GM12878 (cell line): ENCODE measurements around the gene NXN. TPM values are rescaled to one million over a fixed set of nuclear protein-coding genes. Genes with fewer than 3 reads are reported as not detected.
A peak's percentile ranks its signal among the peaks of the same experiment; 100 is the strongest.

Experiments used
- ATAC-seq: fragments of 200-7000 bp; cut with Tn5 transposase; 3 replicates; pipeline ENCODE4 v1.9.1; 2020; ENCODE audit warnings: mild to moderate bottlenecking, moderate library complexity
- BruUV-seq: library from RNA; stranded (reverse); fragments of 400-500 nt; replicated peaks from 2 replicates; lab custom pipeline; 2021; lab: Mats Ljungman, UMichigan
- CTCF ChIA-PET: fragments of 300-600 bp; sonication (Branson Sonifier 250); formaldehyde crosslinking; extraction: SDS; loops from one replicate; lab custom pipeline; 2021; ENCODE audit warnings: inconsistent platforms; lab: Yijun Ruan, JAX
- POLR2A ChIA-PET: fragments of 350-600 bp; formaldehyde crosslinking; extraction: SDS; loops from one replicate; lab custom pipeline; 2021; ENCODE audit warnings: inconsistent platforms; lab: Charles Lee
- RAD21 ChIA-PET: fragments of 300-600 bp; sonication (Branson Sonifier 250); formaldehyde crosslinking; loops from one replicate; lab custom pipeline; 2023; ENCODE audit warnings: antibody characterized with exemption; ENCODE audit not compliant: unreplicated experiment; lab: Charles Lee
- SMC1A ChIA-PET: fragments of 300-600 bp; sonication (Branson Sonifier 250); formaldehyde crosslinking; loops from one replicate; lab custom pipeline; 2023; ENCODE audit not compliant: unreplicated experiment, uncharacterized antibody; lab: Charles Lee
- DNase-seq: peaks from one replicate; pipeline ENCODE4 v3.0.0-alpha.2; 2011; ENCODE audit warnings: low read depth, low spot score
- FAIRE-seq: peaks from 3 replicates; lab custom pipeline; 2011; peaks lifted over from hg19 to GRCh38; lab: Jason Lieb, UNC
- H2AFZ ChIP-seq: 2 replicates; pipeline ENCODE4 v1.6.0; 2011; ENCODE audit warnings: low read depth, low read length, control low read depth; ENCODE audit not compliant: control insufficient read depth
- H3K27ac ChIP-seq: 2 replicates; pipeline ENCODE4 v1.5.1; 2011; ENCODE audit warnings: control low read depth; ENCODE audit not compliant: control insufficient read depth, insufficient read depth
- H3K27me3 ChIP-seq, 2 experiments: replicated peaks in 1 of 2; 2 replicates each; pipeline versions ENCODE4 v1.6.0 to v1.6.1; 2011; ENCODE audit warnings: low read length in 1 of 2; ENCODE audit not compliant: control insufficient read depth in 2 of 2, insufficient read depth in 2 of 2
- H3K36me3 ChIP-seq, 2 experiments: 2 replicates each; pipeline ENCODE4 v1.5.1; 2011; ENCODE audit warnings: low read length in 1 of 2; ENCODE audit not compliant: control insufficient read depth in 2 of 2, insufficient read depth in 2 of 2
- H3K4me1 ChIP-seq: 2 replicates; pipeline ENCODE4 v1.6.1; 2011; ENCODE audit warnings: mild to moderate bottlenecking, low read length, moderate library complexity, mixed read lengths; ENCODE audit not compliant: control insufficient read depth, insufficient read depth
- H3K4me2 ChIP-seq: 2 replicates; pipeline ENCODE4 v1.6.0; 2011; ENCODE audit warnings: control low read depth; ENCODE audit not compliant: control insufficient read depth, insufficient read depth
- H3K4me3 ChIP-seq: fragments of 200-600 bp; sonication (generic); 2 replicates; pipeline ENCODE4 v1.5.1; 2016
- H3K79me2 ChIP-seq: 2 replicates; pipeline ENCODE4 v1.6.0; 2011; ENCODE audit warnings: low read length; ENCODE audit not compliant: control insufficient read depth, insufficient read depth
- H3K9ac ChIP-seq: 2 replicates; pipeline ENCODE4 v1.8.0; 2011; ENCODE audit warnings: low read length, control low read depth, mixed read lengths; ENCODE audit not compliant: control insufficient read depth, insufficient read depth
- H3K9me3 ChIP-seq: replicated peaks from 3 replicates; pipeline ENCODE4 v1.5.1; 2011; ENCODE audit warnings: mild to moderate bottlenecking, low read length; ENCODE audit not compliant: control insufficient read depth, insufficient read depth
- H4K20me1 ChIP-seq: 2 replicates; pipeline ENCODE4 v1.6.0; 2011; ENCODE audit not compliant: control insufficient read depth, insufficient read depth
- CBFB ChIP-seq: IDR thresholded peaks from 2 replicates; pipeline ENCODE4 v1.6.1; 2016; ENCODE audit warnings: antibody characterized with exemption, low read depth
- CBX5 ChIP-seq: sonication (generic); IDR thresholded peaks from 2 replicates; pipeline ENCODE4 v1.6.1; 2016; ENCODE audit warnings: low read depth, moderate library complexity, mild to moderate bottlenecking, inconsistent platforms
- CHD2 ChIP-seq: IDR thresholded peaks from 2 replicates; pipeline ENCODE4 v1.6.1; 2011; ENCODE audit warnings: low read depth, low read length, improper control_type of control experiment, borderline replicate concordance
- ETV6 ChIP-seq, 2 experiments: fragments of 450-650 bp in 1 of 2; IDR thresholded peaks in 1 of 2; conservative IDR thresholded peaks in 1 of 2; 2 replicates each; pipeline ENCODE4 v1.6.1; 2014; ENCODE audit warnings: antibody characterized with exemption in 1 of 2, borderline replicate concordance in 1 of 2, low read depth in 1 of 2, mild to moderate bottlenecking in 1 of 2, moderate library complexity in 1 of 2
- SREBF2 ChIP-seq: IDR thresholded peaks from 2 replicates; pipeline ENCODE4 v1.6.1; 2012; ENCODE audit warnings: mild to moderate bottlenecking, low read length
- ZNF207 ChIP-seq: fragments of 450-650 bp; IDR thresholded peaks from 2 replicates; pipeline ENCODE4 v1.6.1; 2014; ENCODE audit warnings: antibody characterized with exemption, mild to moderate bottlenecking, borderline replicate concordance
- WGBS: methylation state at CpG from one replicate; pipeline ENCODE4 v1.1.6; 2016; ENCODE audit warnings: low lambda C conversion rate; ENCODE audit not compliant: insufficient replicate concordance, insufficient coverage; ENCODE audit errors: missing lambda C conversion rate; 5-methylcytosine and 5-hydroxymethylcytosine counted together
- in situ Hi-C: fragments of 300-500 bp; cut with MboI; formaldehyde crosslinking; loops from 9 replicates; pipeline ENCODE4 v1.14.3; 2018; ENCODE audit warnings: mixed read lengths
- intact Hi-C: fragments of 100-400 bp; cut with micrococcal nuclease; formaldehyde crosslinking; loops from one replicate; pipeline ENCODE4 v1.14.2; 2022; ENCODE audit not compliant: unreplicated experiment
- polyA plus RNA-seq, 11 experiments: library from polyadenylated mRNA; depleted of rRNA in 4 of 11; unstranded in 6 of 11; stranded (reverse) in 5 of 11; fragments of >200 nt; fragmentation: Nextera tagmentation in 4 of 11; fragmentation: Illumina TruSeq in 1 of 11; extraction: Ambion mirVana in 4 of 11; extraction: Trizol in 1 of 11; gene quantifications; 1 replicate in 1 of 11; 2 replicates in 10 of 11; pipeline versions ENCODE4 v1.2.1 to v1.2.3, GENCODE V29; 2011 to 2016; ENCODE audit warnings: inconsistent platforms in 2 of 11, missing spikeins in 2 of 11, low read depth in 1 of 11
- total RNA-seq, 4 experiments: library from RNA; depleted of rRNA in 3 of 4; stranded (reverse); fragments of >200 nt in 3 of 4; fragmentation: Illumina TruSeq in 1 of 4; extraction: Trizol in 1 of 4; gene quantifications; 2 replicates each; pipeline versions ENCODE4 v1.2.1 to v1.2.3, GENCODE V29; 2013 to 2021
- TF ChIP-seq, protein P1 (sequence below): IDR thresholded peaks from 2 replicates; pipeline ENCODE4 v1.6.1; 2012; ENCODE audit warnings: improper control_type of control experiment, low read depth, low read length; ENCODE audit not compliant: insufficient replicate concordance
- TF ChIP-seq, protein P2 (sequence below): IDR thresholded peaks from 2 replicates; pipeline ENCODE4 v1.6.1; 2011; ENCODE audit warnings: borderline replicate concordance, low read depth, mild to moderate bottlenecking, moderate library complexity, mixed read lengths, low read length; ENCODE audit not compliant: insufficient read depth; ENCODE audit errors: extremely low read length
- TF ChIP-seq, protein P3 (sequence below): fragments of 150-350 bp; IDR thresholded peaks from 2 replicates; pipeline ENCODE4 v1.6.1; 2016; ENCODE audit warnings: low read depth, low read length
- TF ChIP-seq, protein P4 (sequence below): fragments of 450-650 bp; conservative IDR thresholded peaks from 2 replicates; pipeline ENCODE4 v1.6.1; 2017; ENCODE audit warnings: mild to moderate bottlenecking, moderate library complexity

Gene NXN
- total and polyA plus RNA-seq, 10 of the 15 experiments (the other 5 are each of a cell fraction or from before 2014, with no cell fraction given) = 0.04 to 1.2 (median 0.30) TPM

DNA sequence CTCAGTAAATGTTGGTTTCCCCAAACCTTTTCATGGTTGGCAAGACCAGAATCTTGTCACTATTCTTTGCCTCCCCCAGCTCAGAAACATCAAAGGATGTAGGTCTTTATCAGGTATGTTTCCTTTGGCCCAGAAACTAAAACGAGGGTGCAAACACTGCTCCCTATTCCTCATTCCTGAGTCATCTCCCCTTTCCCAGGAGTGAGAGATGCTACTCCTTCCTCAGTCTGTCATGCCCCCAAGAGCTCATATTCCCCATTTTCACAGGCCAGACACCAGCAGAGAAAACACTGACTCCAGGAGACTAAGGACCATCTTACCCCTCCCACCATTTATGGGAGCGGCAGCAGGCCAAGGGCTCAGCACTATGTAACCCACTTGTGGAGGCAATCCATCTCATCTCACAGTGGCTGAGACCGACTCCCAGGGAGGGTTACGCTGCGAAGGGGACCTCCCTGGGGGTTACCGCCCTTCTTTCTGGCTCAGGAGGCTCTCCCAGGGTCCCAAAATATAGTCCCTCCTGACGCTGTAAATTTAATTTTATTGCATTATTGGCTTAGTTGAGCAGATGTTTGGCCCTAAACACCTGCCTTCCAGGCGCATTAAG lies 229.0 kb downstream of the NXN start:
- H3K36me3 ChIP-seq = peaks cover 22 to 27% of the 10 kb centered on the region in 2 experiments
- peak overlapping the region; percentile 89 for H3K27ac ChIP-seq
- ATAC-seq (no peak), FAIRE-seq (no peak), DNase-seq (no peak)
- no TSS peak for BruUV-seq
- no peak overlapping the region for H2AFZ ChIP-seq
- no peaks in the 10 kb centered on the region for H4K20me1 ChIP-seq
- CTCF ChIA-PET = interaction anchor here (0.7 to 1.7 kb wide), 8 partner anchors 8 to 338 kb away, joined by 3 to 5 read pairs (median 4); partner anchors contain the start of genes GLOD4 and MRM3
- WGBS = 66% methylated on average over 8 of the region's 8 CpGs
- POLR2A ChIA-PET = interaction anchor here (0.9 to 1.7 kb wide), 7 partner anchors 10 to 37 kb away, joined by 3 to 5 read pairs (median 4); partner anchors contain the start of genes GLOD4, MRM3 and VPS53
- H3K9ac ChIP-seq = peak overlapping the region; percentile 91
- TF ChIP-seq CBFB = no peak
- no peak for TF ChIP-seq CBX5
- TF ChIP-seq, protein P1, sequence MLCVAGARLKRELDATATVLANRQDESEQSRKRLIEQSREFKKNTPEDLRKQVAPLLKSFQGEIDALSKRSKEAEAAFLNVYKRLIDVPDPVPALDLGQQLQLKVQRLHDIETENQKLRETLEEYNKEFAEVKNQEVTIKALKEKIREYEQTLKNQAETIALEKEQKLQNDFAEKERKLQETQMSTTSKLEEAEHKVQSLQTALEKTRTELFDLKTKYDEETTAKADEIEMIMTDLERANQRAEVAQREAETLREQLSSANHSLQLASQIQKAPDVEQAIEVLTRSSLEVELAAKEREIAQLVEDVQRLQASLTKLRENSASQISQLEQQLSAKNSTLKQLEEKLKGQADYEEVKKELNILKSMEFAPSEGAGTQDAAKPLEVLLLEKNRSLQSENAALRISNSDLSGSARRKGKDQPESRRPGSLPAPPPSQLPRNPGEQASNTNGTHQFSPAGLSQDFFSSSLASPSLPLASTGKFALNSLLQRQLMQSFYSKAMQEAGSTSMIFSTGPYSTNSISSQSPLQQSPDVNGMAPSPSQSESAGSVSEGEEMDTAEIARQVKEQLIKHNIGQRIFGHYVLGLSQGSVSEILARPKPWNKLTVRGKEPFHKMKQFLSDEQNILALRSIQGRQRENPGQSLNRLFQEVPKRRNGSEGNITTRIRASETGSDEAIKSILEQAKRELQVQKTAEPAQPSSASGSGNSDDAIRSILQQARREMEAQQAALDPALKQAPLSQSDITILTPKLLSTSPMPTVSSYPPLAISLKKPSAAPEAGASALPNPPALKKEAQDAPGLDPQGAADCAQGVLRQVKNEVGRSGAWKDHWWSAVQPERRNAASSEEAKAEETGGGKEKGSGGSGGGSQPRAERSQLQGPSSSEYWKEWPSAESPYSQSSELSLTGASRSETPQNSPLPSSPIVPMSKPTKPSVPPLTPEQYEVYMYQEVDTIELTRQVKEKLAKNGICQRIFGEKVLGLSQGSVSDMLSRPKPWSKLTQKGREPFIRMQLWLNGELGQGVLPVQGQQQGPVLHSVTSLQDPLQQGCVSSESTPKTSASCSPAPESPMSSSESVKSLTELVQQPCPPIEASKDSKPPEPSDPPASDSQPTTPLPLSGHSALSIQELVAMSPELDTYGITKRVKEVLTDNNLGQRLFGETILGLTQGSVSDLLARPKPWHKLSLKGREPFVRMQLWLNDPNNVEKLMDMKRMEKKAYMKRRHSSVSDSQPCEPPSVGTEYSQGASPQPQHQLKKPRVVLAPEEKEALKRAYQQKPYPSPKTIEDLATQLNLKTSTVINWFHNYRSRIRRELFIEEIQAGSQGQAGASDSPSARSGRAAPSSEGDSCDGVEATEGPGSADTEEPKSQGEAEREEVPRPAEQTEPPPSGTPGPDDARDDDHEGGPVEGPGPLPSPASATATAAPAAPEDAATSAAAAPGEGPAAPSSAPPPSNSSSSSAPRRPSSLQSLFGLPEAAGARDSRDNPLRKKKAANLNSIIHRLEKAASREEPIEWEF = no peak
- TF ChIP-seq, protein P2, sequence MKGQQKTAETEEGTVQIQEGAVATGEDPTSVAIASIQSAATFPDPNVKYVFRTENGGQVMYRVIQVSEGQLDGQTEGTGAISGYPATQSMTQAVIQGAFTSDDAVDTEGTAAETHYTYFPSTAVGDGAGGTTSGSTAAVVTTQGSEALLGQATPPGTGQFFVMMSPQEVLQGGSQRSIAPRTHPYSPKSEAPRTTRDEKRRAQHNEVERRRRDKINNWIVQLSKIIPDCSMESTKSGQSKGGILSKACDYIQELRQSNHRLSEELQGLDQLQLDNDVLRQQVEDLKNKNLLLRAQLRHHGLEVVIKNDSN = no peak
- TF ChIP-seq, protein P3, sequence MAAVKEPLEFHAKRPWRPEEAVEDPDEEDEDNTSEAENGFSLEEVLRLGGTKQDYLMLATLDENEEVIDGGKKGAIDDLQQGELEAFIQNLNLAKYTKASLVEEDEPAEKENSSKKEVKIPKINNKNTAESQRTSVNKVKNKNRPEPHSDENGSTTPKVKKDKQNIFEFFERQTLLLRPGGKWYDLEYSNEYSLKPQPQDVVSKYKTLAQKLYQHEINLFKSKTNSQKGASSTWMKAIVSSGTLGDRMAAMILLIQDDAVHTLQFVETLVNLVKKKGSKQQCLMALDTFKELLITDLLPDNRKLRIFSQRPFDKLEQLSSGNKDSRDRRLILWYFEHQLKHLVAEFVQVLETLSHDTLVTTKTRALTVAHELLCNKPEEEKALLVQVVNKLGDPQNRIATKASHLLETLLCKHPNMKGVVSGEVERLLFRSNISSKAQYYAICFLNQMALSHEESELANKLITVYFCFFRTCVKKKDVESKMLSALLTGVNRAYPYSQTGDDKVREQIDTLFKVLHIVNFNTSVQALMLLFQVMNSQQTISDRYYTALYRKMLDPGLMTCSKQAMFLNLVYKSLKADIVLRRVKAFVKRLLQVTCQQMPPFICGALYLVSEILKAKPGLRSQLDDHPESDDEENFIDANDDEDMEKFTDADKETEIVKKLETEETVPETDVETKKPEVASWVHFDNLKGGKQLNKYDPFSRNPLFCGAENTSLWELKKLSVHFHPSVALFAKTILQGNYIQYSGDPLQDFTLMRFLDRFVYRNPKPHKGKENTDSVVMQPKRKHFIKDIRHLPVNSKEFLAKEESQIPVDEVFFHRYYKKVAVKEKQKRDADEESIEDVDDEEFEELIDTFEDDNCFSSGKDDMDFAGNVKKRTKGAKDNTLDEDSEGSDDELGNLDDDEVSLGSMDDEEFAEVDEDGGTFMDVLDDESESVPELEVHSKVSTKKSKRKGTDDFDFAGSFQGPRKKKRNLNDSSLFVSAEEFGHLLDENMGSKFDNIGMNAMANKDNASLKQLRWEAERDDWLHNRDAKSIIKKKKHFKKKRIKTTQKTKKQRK = no peak
- no peak for TF ChIP-seq CHD2
- TF ChIP-seq ZNF207 = no peak
- no peak for TF ChIP-seq ETV6 (conservative IDR thresholded peaks at IDR 0.05 in 1 of 2, IDR thresholded peaks at IDR 0.05 in 1 of 2; ENCODE audit: borderline replicate concordance in 1 of 2, low read depth in 1 of 2)
- TF ChIP-seq, protein P4, sequence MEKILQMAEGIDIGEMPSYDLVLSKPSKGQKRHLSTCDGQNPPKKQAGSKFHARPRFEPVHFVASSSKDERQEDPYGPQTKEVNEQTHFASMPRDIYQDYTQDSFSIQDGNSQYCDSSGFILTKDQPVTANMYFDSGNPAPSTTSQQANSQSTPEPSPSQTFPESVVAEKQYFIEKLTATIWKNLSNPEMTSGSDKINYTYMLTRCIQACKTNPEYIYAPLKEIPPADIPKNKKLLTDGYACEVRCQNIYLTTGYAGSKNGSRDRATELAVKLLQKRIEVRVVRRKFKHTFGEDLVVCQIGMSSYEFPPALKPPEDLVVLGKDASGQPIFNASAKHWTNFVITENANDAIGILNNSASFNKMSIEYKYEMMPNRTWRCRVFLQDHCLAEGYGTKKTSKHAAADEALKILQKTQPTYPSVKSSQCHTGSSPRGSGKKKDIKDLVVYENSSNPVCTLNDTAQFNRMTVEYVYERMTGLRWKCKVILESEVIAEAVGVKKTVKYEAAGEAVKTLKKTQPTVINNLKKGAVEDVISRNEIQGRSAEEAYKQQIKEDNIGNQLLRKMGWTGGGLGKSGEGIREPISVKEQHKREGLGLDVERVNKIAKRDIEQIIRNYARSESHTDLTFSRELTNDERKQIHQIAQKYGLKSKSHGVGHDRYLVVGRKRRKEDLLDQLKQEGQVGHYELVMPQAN = no peak
- no peak for TF ChIP-seq SREBF2
- intact Hi-C loops (no loop called here), in situ Hi-C loops (no loop called here)
- RAD21 ChIA-PET = interaction anchor here (0.5 to 1.7 kb wide), 6 partner anchors 10 to 588 kb away, joined by 3 to 5 read pairs (median 3); no protein-coding TSS in a partner anchor
- H3K4me1 ChIP-seq = peaks cover 4% of the 10 kb centered on the region; the same call in 1 of the 2 replicates
- H3K4me2 ChIP-seq = peak overlapping the region; percentile 96
- H3K4me3 ChIP-seq = peak overlapping the region; percentile 98
- peaks cover 3% of the 10 kb centered on the region; the same call in 1 of the 3 replicates for H3K9me3 ChIP-seq
- SMC1A ChIA-PET = interaction anchor here (1.0 to 1.5 kb wide), 5 partner anchors 8 to 338 kb away, joined by 3 to 5 read pairs (median 4); partner anchors contain the start of gene VPS53
- H3K27me3 ChIP-seq = no peaks in the 10 kb centered on the region
- peaks cover 45% of the 10 kb centered on the region for H3K79me2 ChIP-seq
